ENCODE measurements around the gene REC114.
"Not testable (repeated sequence)": the region's sequence is repeated elsewhere in the genome, so short reads cannot be mapped to it uniquely, and the experiment has no call there.

REC114 gene

GRCh38 chr15:73527598-73527997, 84.6 kb downstream of the REC114 start:
- DNase-seq (ENCODE audit: low read depth in 3 of 3), result no peak

DNA sequence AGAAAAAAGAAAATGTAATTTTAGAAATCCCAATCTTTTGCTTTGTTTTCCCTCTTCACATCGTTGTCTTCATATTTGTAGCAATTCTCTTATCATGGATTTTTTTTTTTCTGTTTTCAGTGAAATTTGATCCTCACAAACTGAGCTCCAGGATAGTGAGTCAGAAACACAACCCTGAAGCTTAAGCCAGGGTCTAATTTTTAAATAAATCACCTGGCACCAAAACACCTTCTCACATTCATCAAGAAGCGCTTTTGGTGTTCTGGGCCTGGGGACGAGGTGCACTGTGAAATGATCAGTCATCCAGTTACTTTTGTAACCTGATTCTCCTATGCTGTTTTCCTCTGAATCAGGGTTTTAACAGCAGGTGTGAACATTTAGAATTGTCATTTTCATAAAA, 87.7 kb downstream of the REC114 start:
- DNase-seq (ENCODE audit: low read depth in 3 of 3), result no peak

DNA sequence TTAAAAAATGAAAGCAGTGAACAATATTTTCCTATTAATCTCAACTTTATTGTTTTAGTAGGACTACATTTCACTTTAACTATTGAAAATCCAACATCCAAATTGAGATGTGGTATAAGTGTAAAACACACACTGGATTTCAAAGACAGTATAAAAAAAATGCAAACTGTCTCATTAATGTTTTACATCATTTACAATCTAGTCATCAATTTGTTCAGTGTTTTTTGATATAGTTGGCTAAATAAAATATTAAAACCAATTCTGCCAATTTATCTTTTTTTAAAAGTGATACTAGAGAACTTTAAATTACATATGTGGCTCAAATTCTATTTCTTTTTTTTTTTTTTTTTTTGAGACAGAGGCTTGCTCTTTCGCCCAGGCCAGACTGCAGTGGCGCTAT, 95.2 kb downstream of the REC114 start:
- DNase-seq (ENCODE audit: low read depth in 3 of 3), result no peak

GRCh38 chr15:73538563-73539211, 95.7 kb downstream of the REC114 start:
- no peak for DNase-seq (ENCODE audit: low read depth in 3 of 3)

GRCh38 chr15:73539212-73540128, 96.5 kb downstream of the REC114 start:
- DNase-seq (ENCODE audit: low read depth in 3 of 3), result no peak

- no peak for DNase-seq (ENCODE audit: low read depth in 3 of 3)
These were observed 97.2 kb downstream of the REC114 start for GRCh38 chr15:73540161-73540560.

- no peak for DNase-seq (ENCODE audit: low read depth in 3 of 3)
These were observed 98.5 kb downstream of the REC114 start for GRCh38 chr15:73541479-73541878.

DNA sequence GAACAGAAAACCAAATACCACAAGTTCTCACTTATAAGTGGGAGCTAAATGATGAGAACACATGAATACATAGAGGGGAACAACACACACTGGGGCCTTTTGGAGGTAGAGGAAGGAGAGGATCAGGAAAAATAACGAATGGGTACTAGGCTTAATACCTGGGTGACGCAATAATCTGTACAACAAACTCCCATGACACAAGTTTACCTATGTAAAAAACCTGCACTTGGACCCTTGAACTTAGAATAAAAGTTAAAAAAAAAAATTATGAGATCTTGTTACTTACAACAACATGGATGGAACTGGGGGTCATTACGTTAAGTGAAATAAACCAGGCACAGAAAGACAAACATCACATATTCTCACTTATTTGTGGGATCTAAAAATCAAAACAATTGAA, 106.0 kb downstream of the REC114 start:
- DNase-seq (ENCODE audit: low read depth in 3 of 3), result not testable (repeated sequence)

GRCh38 chr15:73550190-73550589, 107.2 kb downstream of the REC114 start:
- DNase-seq (ENCODE audit: low read depth in 3 of 3), result no peak

DNA sequence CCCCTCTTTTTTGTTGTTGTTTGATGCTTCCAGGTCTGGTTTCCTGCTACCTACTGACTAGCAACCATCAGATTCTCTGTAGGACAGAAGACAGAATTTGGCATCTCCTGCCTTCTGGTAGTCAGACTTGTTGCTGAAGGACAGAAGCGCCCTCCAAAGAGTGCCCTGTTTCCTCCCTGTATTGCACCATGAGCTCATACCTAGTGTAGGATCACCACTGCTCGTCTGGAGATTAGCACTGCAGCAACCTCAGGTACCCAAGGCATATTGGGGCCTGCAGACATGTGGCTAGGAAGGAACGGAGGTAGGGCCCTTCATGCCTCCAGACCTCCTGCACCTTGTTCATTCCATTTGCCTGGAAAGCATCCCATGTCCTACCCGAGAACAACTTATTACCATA, 112.1 kb downstream of the REC114 start:
- no peak for DNase-seq (ENCODE audit: low read depth in 3 of 3)

- DNase-seq (ENCODE audit: low read depth in 3 of 3), result no peak
These were observed 115.6 kb downstream of the REC114 start for GRCh38 chr15:73558529-73558928.

- no peak for DNase-seq (ENCODE audit: low read depth in 3 of 3)
These were observed 117.6 kb downstream of the REC114 start for GRCh38 chr15:73560501-73561117.

DNA sequence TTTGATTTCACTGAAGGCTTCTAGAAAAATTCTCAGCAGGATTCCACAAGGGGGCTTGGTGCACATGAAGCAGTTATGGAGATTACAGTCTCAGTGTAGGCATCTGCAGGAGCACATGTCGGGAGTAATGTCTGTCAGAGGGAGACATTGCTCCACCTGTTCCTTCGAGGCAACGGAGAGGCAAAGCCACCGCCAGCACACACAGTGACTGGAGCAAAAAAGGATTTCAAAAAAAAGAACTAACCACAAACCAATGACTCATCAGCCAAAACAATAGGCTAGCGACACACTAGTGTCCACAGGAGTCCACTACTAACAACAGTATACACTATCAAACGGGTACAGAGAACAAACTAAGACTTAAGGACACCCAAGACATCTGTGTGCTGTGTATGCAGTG, 121.3 kb downstream of the REC114 start:
- no peak for DNase-seq (ENCODE audit: low read depth in 3 of 3)

DNA sequence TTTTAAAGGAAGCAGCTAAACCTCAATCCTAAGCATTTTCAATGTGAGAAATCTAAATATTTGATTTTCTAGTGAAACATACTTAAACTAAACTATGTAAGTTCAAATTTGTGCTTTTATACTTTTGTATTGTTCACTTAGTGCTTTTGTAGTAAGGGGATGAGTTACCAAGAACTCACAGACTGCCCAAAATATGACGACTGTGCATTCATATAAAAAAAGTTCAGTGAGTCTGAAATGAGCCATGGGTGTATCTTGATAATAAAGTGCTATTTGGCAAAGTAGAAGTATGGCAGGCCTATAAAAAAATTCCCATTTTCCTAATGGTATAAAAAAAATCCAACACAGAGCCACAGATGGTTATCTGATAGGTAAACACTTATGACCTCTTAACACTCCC, 124.1 kb downstream of the REC114 start:
- no peak for DNase-seq (ENCODE audit: low read depth in 3 of 3)

DNA sequence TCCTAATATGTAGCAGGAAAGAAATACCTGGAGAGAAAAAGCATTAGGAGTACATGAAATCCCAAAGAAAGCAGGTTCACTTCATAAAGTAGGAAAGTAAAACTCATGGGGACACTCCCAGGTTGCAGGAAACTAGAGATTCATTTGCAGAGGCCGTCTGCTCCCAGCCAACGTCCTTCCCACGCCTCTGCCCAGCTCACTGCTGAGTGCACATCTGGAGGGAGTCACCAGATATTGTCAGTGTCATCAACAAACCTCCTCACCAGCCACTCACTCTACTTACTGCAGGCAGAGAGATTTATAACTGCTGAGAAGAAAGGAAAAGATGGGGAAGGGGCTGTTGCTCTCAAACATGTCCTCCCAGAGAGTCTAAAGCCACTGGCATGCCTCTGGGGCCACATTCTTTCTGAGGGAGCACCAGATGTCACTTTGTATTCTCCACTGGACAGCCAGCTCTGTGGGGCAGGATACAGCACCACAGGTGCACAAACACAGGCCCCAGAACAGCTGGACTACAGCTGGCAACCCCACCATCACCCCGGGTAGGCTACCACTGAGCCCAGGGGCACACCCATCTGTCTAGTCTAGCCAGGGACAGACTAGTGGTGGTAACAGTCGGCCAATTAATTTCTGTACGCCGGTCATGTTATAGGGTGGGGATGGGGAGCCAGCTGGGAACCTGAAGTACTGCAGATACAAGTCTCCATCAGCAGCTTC, 125.8 kb downstream of the REC114 start:
- DNase-seq (ENCODE audit: low read depth in 3 of 3), result no peak

- no peak for DNase-seq (ENCODE audit: low read depth in 3 of 3)
These were observed 126.4 kb downstream of the REC114 start for GRCh38 chr15:73569361-73569760.

GRCh38 chr15:73570355-73571032, 127.5 kb downstream of the REC114 start:
- DNase-seq (ENCODE audit: low read depth in 3 of 3), result no peak

DNA sequence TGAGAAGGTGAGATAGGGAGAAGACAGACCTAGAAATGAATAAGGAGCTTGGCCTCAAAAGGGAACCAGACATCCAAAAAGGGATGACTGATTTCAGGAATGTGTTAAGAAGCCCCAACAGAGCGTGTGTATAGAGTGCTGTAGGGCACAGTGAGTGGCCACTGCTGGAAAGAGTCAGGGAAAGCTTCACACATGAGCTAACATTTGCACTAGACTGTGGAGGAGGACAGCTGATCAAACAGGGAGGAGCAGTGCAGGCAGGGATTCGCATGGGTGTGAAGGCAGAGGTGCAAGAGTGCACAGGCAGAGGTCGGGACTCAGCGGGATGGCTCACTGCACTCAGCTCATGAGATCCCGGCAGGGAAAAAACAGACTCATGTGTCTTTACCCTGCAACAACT, 128.4 kb downstream of the REC114 start:
- DNase-seq (ENCODE audit: low read depth in 3 of 3), result no peak

DNA sequence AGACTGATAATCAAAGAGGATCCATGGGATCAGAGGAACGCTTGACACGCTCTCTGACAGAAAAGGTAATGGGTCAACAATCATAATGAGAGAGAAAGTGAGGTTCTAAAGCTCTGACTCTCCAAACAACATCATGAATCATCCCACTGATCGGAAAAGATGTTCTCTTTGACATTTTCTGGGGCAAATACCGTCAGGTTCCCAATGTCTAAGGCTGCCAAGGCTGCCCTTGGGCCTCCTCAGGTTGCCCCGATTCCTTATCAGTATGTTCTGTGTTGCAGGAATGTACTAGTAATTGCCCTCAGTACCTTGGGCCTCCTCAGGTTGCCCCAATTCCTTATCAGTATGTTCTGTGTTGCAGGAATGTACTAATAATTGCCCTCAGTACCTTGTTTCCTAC, 129.3 kb downstream of the REC114 start:
- no peak for DNase-seq (ENCODE audit: low read depth in 3 of 3)

DNA sequence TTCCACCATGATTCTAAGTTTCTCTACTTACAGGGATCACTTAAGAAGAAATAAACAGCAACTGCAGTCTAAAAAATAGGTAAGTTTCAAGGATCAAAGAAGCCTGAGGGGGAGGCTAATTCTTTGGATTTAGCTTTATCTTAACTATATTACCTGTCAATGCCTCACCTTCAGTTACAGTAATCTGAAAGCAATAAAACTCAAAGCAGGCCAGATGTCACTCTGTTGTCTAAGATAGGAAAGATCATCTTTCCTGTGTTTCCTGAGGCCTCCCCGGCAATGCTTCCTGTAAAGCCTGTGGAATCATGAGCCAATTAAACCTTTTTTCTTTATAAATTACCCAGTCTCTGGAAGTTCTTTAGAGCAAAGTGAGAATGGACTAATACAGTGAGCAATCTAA, 130.1 kb downstream of the REC114 start:
- DNase-seq (ENCODE audit: low read depth in 3 of 3), result no peak

DNA sequence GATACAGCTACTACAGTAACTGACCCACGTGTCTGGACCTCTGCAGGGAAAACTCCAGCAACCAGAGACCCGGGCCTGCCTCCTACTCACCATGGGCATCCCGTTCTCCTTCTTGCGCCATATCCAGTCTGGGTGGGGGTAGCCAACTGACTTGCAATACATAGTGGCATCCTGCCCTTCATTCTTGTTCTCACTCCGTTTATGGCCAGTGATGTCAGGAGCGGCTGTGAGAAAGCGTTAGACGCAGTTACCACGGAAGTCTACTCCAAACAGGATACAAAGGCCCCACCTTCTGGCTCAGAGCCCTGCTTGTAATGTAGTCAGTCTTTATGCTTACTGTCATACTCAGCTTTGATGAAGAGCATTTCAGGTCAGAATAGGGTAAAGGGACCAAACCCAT, 130.6 kb downstream of the REC114 start:
- no peak for DNase-seq (ENCODE audit: low read depth in 3 of 3)

Measured in stimulated activated CD4-positive, alpha-beta T cell treated with anti-CD3 and anti-CD28 coated beads, TNF-alpha, amount 100 ng/mL, for 48 hours (primary cell).